Left lung (tissue), 10 donors: ENCODE measurements around the gene MMP21. TPM values are rescaled to one million over a fixed set of nuclear protein-coding genes. Genes with fewer than 3 reads are reported as not detected.

Experiments used
- ATAC-seq: fragments of 200-7000 bp; cut with Tn5 transposase; one replicate; pipeline ENCODE4 v1.9.1; 2020; ENCODE audit warnings: moderate library complexity
- DNase-seq, 4 donors: peaks; one replicate each; pipeline ENCODE4 v3.0.0-alpha.2; 2013 to 2020
- H3K27ac ChIP-seq, 2 donors: fragments of 200-600 bp; sonication (generic) in 1 of 2; one replicate each; pipeline versions ENCODE4 v1.5.0 to v1.8.0; 2020 to 2021
- H3K27me3 ChIP-seq, 2 donors: fragments of 200-600 bp; sonication (generic) in 1 of 2; one replicate each; pipeline versions ENCODE4 v1.5.0 to v1.8.0; 2020 to 2021
- H3K36me3 ChIP-seq, 2 donors: fragments of 200-600 bp; sonication (generic) in 1 of 2; one replicate each; pipeline versions ENCODE4 v1.5.0 to v1.8.0; 2020 to 2021
- H3K4me1 ChIP-seq, 2 donors: fragments of 200-600 bp; one replicate each; pipeline ENCODE4 v1.8.0; 2021
- H3K4me3 ChIP-seq, 2 donors: fragments of 200-600 bp; sonication (generic) in 1 of 2; one replicate each; pipeline versions ENCODE4 v1.5.0 to v1.8.0; 2020 to 2021; ENCODE audit warnings: mild to moderate bottlenecking in 1 of 2
- H3K9me3 ChIP-seq, 2 donors: fragments of 200-600 bp; sonication (generic) in 1 of 2; one replicate each; pipeline versions ENCODE4 v1.5.0 to v1.8.0; 2020 to 2021
- CTCF ChIP-seq, 2 donors: fragments of 200-600 bp; sonication (generic) in 1 of 2; IDR thresholded peaks; one replicate each; pipeline versions ENCODE4 v1.5.0 to v1.8.0; 2021; ENCODE audit warnings: antibody characterized with exemption in 2 of 2
- intact Hi-C, 2 donors: fragments of 100-400 bp; cut with DNase I; formaldehyde crosslinking; loops; one replicate each; pipeline versions ENCODE4 v1.11.2 to v1.14.2; 2022
- polyA plus RNA-seq, 6 donors: library from polyadenylated mRNA; unstranded; fragments of 120-200 nt; gene quantifications; one replicate each; pipeline ENCODE4 v1.2.1, GENCODE V29; 2013; ENCODE audit not compliant: insufficient read length in 6 of 6
- total RNA-seq, 2 donors: library from RNA; stranded (reverse); fragmentation: NEBNext Ultra II Directional; extraction: Animal tissue kit (Norgen Biotek cat#: 25700); gene quantifications; one replicate each; pipeline ENCODE4 v1.2.1, GENCODE V29; 2021
- donor health status: DM: no; HTN: yes; CAD: no.
- donor health status: DM: no; HTN: no; CAD: no.

The MMP21 gene
- total and polyA plus RNA-seq, 8 donors = 0.13 to 1.2 (median 0.70) TPM

DNA sequence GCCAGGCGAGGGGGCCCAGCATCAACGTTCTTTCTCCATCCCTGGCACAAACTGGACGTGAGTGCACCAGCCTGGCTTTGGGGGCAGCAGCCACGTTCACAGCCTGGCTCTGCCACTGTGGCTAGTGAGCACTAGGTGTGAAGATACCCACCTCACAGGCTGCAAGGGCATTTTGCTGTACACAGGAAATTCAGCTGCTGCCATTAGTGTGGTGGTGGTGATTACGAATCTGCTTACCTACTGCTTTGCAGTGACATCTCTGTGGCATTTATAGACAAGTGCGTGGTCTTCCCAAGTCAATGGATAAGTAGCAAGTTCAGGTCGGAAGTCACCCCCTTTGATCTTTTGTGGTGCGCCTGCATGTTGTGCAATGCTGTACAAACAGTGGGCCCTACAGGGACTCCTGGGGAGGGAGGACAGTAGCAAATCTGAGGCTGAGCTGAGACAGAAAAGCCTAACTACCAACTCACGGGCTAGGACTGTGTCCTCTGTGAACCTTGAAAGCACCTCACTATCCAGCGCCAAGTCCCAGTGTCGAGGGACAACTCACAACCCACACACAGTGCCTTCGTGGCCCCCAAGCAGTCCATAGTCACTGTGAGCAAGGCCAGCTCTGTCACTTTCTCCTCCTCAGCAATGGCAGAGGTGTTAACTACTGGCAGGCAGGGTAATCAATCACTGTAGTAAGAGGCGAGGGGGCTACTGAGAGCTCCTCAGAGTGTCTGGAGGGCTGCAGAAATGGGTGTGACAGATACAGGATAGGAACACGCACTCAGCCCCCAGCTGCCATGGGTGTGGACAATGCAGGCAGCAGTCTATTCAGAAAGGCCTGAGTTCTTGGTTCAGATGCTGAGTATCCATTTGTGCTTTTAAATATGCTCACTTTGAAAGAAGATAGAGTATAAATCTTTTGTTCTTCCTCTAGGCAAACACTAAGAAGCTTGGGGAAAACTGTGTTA, 17.0 kb upstream of the MMP21 start:
- no peaks in the 10 kb centered on the region for H3K27me3 ChIP-seq
- no peaks in the 10 kb centered on the region for H3K9me3 ChIP-seq
- no peak for ATAC-seq
- intact Hi-C loops = no loop called here
- peaks cover 0 to 82% of the 10 kb centered on the region in 2 donors for H3K36me3 ChIP-seq
- TF ChIP-seq CTCF (IDR thresholded peaks at IDR 0.05) = no peak
- H3K4me1 ChIP-seq = no peaks in the 10 kb centered on the region
- peak in 1 of 4 donors; percentile 50 for DNase-seq
- no peak overlapping the region for H3K27ac ChIP-seq
- H3K4me3 ChIP-seq = no peak overlapping the region

DNA sequence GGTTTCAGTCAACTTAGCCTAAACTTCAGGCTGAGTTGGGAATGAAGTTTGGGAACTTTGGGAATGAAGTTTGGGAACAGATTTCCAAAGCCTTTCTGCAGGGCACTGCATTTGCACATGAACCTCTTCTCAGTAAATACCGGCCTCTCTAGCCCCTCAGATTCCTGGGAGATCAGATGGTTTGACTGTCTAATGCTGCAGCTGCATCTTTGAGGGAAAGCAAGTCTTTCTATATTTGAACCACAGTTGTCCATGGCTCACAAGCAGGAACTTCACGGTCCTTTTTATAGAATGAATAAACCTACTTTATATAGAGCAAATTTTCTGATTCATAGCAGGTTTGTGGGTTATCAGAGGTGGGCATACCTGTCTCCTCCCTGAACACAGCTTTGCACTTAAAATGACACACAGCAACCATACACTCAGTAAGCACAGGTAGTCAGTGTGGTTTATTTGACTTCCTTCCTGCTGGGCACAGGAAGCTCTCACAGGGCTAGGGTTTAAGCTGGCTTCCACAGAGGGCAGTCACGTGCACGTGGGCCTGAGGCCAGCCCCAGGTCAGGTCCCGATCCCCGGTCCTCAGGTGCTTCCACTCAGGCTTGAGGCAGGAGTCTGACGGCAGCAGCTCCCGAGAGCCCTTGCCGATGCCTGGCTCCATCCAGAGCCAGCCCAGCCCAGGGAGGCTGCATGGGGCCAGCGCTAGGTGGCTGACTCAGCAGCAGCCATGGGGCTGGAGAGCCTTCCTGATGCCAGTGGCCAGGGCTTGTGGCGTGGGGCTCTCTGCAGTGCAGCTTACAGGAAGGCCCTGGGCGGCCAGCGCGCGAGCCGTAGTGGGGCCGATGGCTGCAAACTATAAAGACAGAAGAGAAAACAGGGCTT, 12.8 kb upstream of the MMP21 start:
- Histone ChIP-seq H3K4me3 (no peak overlapping the region), H3K27ac (no peak overlapping the region), H3K4me1 (no peaks in the 10 kb centered on the region), H3K36me3 (peaks cover 0 to 41% of the 10 kb centered on the region in 2 donors), H3K27me3 (no peaks in the 10 kb centered on the region), H3K9me3 (no peaks in the 10 kb centered on the region)
- ATAC-seq = no peak
- no peak for TF ChIP-seq CTCF (IDR thresholded peaks at IDR 0.05)
- intact Hi-C loops = no loop called here
- peak in 1 of 4 donors; percentile 74 for DNase-seq

GRCh38 chr10:125785791-125786190, 10.2 kb upstream of the MMP21 start:
- Histone ChIP-seq H3K27ac (no peak overlapping the region), H3K27me3 (no peaks in the 10 kb centered on the region), H3K4me1 (no peaks in the 10 kb centered on the region), H3K9me3 (no peaks in the 10 kb centered on the region), H3K36me3 (peaks cover 0 to 22% of the 10 kb centered on the region in 2 donors), H3K4me3 (no peak overlapping the region)
- DNase-seq = no peak
- intact Hi-C loops = no loop called here
- TF ChIP-seq CTCF (IDR thresholded peaks at IDR 0.05) = no peak
- ATAC-seq = no peak

GRCh38 chr10:125783957-125784356, 8.3 kb upstream of the MMP21 start:
- intact Hi-C loops = no loop called here
- no peaks in the 10 kb centered on the region for H3K9me3 ChIP-seq
- no peak overlapping the region for H3K4me3 ChIP-seq
- no peak overlapping the region for H3K27ac ChIP-seq
- DNase-seq = no peak
- no peak for TF ChIP-seq CTCF (IDR thresholded peaks at IDR 0.05)
- H3K27me3 ChIP-seq = no peaks in the 10 kb centered on the region
- no peak for ATAC-seq
- H3K4me1 ChIP-seq = no peaks in the 10 kb centered on the region
- H3K36me3 ChIP-seq = peaks cover 0 to 11% of the 10 kb centered on the region in 2 donors

DNA sequence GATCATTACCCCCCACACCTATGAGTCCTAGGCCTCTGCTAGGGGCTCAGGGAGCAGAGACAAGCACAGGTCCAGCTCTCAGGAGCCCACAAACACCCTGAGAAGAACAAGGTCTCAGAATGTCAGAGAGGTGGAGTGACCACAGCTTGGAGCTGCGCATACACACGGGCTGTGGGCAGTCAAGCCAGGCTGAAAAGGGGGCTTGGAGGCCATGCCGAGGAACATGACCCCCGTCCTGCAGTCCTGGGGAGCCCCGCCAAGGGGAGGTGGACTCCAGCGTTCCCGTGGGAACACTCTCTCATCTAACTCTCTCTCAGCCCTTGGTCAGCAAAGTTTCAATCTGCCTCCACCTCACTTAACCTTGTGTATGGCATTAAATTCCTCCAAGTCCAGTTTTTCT, 7.8 kb upstream of the MMP21 start:
- H3K27me3 ChIP-seq = no peaks in the 10 kb centered on the region
- TF ChIP-seq CTCF (IDR thresholded peaks at IDR 0.05) = no peak
- no peak overlapping the region for H3K27ac ChIP-seq
- peak in 1 of 4 donors; percentile 50 for DNase-seq
- peaks cover 0 to 6% of the 10 kb centered on the region in 2 donors for H3K36me3 ChIP-seq
- no peak for ATAC-seq
- H3K4me1 ChIP-seq = no peaks in the 10 kb centered on the region
- intact Hi-C loops = no loop called here
- H3K9me3 ChIP-seq = no peaks in the 10 kb centered on the region
- no peak overlapping the region for H3K4me3 ChIP-seq
